MM.1S (cell line): ENCODE measurements around the gene POLG2.

Experiments used
- DNase-seq: peaks from one replicate; pipeline ENCODE4 v3.0.0-alpha.2; 2015
- H2AFZ ChIP-seq: fragments of 300-600 bp; sonication (generic); 2 replicates; pipeline ENCODE4 v1.6.0; 2016; ENCODE audit warnings: antibody characterized with exemption, low read length
- H3F3A ChIP-seq: fragments of 300-600 bp; sonication (generic); 2 replicates; pipeline ENCODE4 v1.6.1; 2016; ENCODE audit warnings: mild to moderate bottlenecking, antibody characterized with exemption, low read length, moderate library complexity, mixed read lengths; ENCODE audit not compliant: insufficient read depth
- H3K27ac ChIP-seq: fragments of 300-600 bp; sonication (generic); 2 replicates; pipeline ENCODE4 v1.5.1; 2016; ENCODE audit warnings: mild to moderate bottlenecking, low read length
- H3K27me3 ChIP-seq: fragments of 300-600 bp; sonication (generic); replicated peaks from 2 replicates; pipeline ENCODE4 v1.6.0; 2016; ENCODE audit warnings: low read length; ENCODE audit not compliant: insufficient read depth
- H3K36me3 ChIP-seq: fragments of 300-600 bp; sonication (generic); replicated peaks from 2 replicates; pipeline ENCODE4 v1.6.1; 2016; ENCODE audit warnings: mild to moderate bottlenecking, low read length, mixed read lengths; ENCODE audit not compliant: insufficient read depth
- H3K4me1 ChIP-seq: fragments of 300-600 bp; sonication (generic); 2 replicates; pipeline ENCODE4 v1.6.1; 2016; ENCODE audit warnings: low read length, mixed read lengths
- H3K4me2 ChIP-seq: fragments of 300-600 bp; sonication (generic); 2 replicates; pipeline ENCODE4 v1.6.0; 2016; ENCODE audit warnings: low read depth, low read length
- H3K4me3 ChIP-seq: fragments of 300-600 bp; sonication (generic); 2 replicates; pipeline ENCODE4 v1.5.1; 2016; ENCODE audit warnings: low read length, mixed read lengths
- H3K79me2 ChIP-seq: fragments of 300-600 bp; sonication (generic); 2 replicates; pipeline ENCODE4 v1.6.1; 2016; ENCODE audit warnings: mixed run types, low read length, mixed read lengths
- H3K9ac ChIP-seq: fragments of 300-600 bp; sonication (generic); 2 replicates; pipeline ENCODE4 v1.6.1; 2016; ENCODE audit warnings: low read length, mixed read lengths
- H3K9me2 ChIP-seq: fragments of 300-600 bp; sonication (generic); replicated peaks from 2 replicates; pipeline ENCODE4 v1.6.1; 2016; ENCODE audit warnings: mild to moderate bottlenecking, low read length, mixed read lengths; ENCODE audit not compliant: insufficient read depth
- H3K9me3 ChIP-seq: fragments of 300-600 bp; sonication (generic); replicated peaks from 2 replicates; pipeline ENCODE4 v1.6.1; 2016; ENCODE audit warnings: mild to moderate bottlenecking, low read length, mixed read lengths; ENCODE audit not compliant: insufficient read depth
- H4K20me1 ChIP-seq: fragments of 300-600 bp; sonication (generic); 2 replicates; pipeline ENCODE4 v1.6.1; 2016; ENCODE audit warnings: mild to moderate bottlenecking, low read length, moderate library complexity, mixed read lengths; ENCODE audit not compliant: insufficient read depth
- CTCF ChIP-seq: fragments of 300-600 bp; sonication (generic); IDR thresholded peaks from 2 replicates; pipeline ENCODE4 v1.5.1; 2016; ENCODE audit warnings: antibody characterized with exemption, low read length, mixed read lengths
- EZH2 ChIP-seq: fragments of 300-600 bp; sonication (generic); optimal IDR thresholded peaks from 2 replicates; pipeline ENCODE3; 2017; ENCODE audit warnings: low read depth, mild to moderate bottlenecking, antibody characterized with exemption, low read length, mixed read lengths
- EZH2phosphoT487 ChIP-seq: fragments of 300-600 bp; sonication (generic); IDR thresholded peaks from 2 replicates; pipeline ENCODE4 v1.6.1; 2018; ENCODE audit warnings: antibody characterized with exemption, low read length

Gene POLG2

GRCh38 chr17:64491034-64491860 is 5.6 kb downstream of the POLG2 start:
- H3K4me1 ChIP-seq, result no peaks in the 10 kb centered on the region
- no peak overlapping the region for H3K9ac ChIP-seq
- no peak overlapping the region for H2AFZ ChIP-seq
- peak; percentile 58 for DNase-seq
- H3K79me2 ChIP-seq, result peaks cover 22% of the 10 kb centered on the region
- H3K9me2 ChIP-seq, result no peaks in the 10 kb centered on the region
- H3K9me3 ChIP-seq, result no peaks in the 10 kb centered on the region
- H3K36me3 ChIP-seq, result 0 out of 2 replicates have a peak, but pooled peaks cover 5% of the 10 kb centered on the region
- no peak overlapping the region for H3K4me2 ChIP-seq
- no peaks in the 10 kb centered on the region for H4K20me1 ChIP-seq
- H3K27ac ChIP-seq, result no peak overlapping the region
- H3F3A ChIP-seq, result 0 out of 2 replicates have a peak, but pooled peaks cover under 1% of the 10 kb centered on the region
- H3K27me3 ChIP-seq, result no peaks in the 10 kb centered on the region
- no peak overlapping the region for H3K4me3 ChIP-seq
- peak; percentile 67 for TF ChIP-seq CTCF
- TF ChIP-seq EZH2phosphoT487, result no peak
- no peak for TF ChIP-seq EZH2

DNA sequence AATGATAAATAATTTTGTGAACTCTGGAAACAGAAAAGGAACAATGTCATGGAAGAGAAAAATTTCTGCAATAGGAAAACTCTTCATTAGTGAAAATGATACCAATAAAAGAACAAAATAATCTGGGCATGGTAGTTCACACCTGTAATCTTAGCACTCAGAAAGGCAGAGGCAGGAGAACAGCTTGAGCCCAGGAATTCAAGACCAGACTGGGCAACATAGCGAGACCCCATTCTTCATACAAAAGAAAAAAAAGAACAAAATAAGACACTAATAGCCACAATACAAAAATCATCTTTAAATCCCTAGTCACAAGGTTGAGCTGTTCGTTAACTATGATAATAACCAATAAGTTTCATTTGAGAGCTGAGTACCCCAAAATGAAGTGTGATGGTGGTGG is 8.6 kb downstream of the POLG2 start:
- TF ChIP-seq EZH2phosphoT487, result no peak
- TF ChIP-seq EZH2, result no peak
- no peak for TF ChIP-seq CTCF
- no peaks in the 10 kb centered on the region for H3F3A ChIP-seq
- no peak overlapping the region for H2AFZ ChIP-seq
- H3K9ac ChIP-seq, result no peak overlapping the region
- H3K4me3 ChIP-seq, result no peak overlapping the region
- no peaks in the 10 kb centered on the region for H3K9me3 ChIP-seq
- H3K4me1 ChIP-seq, result no peaks in the 10 kb centered on the region
- H3K4me2 ChIP-seq, result no peak overlapping the region
- no peaks in the 10 kb centered on the region for H3K27me3 ChIP-seq
- H3K9me2 ChIP-seq, result no peaks in the 10 kb centered on the region
- no peaks in the 10 kb centered on the region for H3K79me2 ChIP-seq
- H4K20me1 ChIP-seq, result no peaks in the 10 kb centered on the region
- H3K36me3 ChIP-seq, result 0 out of 2 replicates have a peak, but pooled peaks cover 5% of the 10 kb centered on the region
- no peak overlapping the region for H3K27ac ChIP-seq
- no peak for DNase-seq

DNA sequence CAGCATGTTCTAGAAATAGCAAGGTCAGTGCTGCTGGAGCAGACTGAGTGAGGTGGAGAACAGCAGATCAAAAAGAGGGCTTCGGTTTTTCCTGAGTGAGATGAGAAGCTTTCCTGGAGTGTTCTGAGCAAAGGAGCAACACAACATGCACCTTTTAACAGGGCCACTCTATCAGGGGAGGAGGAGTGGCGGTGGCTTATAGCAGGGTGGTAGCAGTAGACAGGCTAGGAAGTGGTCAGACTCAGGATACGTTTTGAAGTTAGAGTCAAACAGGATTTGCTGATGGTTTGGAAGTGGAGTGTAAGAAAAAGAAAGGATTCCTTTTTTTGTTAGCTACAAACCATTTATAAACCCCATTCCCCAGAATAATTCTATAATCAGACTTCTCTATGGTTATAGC is 12.5 kb downstream of the POLG2 start:
- H3K27ac ChIP-seq, result no peak overlapping the region
- H3K79me2 ChIP-seq, result no peaks in the 10 kb centered on the region
- TF ChIP-seq EZH2phosphoT487 (no peak), CTCF (no peak), EZH2 (no peak)
- H3K9me3 ChIP-seq, result no peaks in the 10 kb centered on the region
- no peaks in the 10 kb centered on the region for H3K4me1 ChIP-seq
- no peak overlapping the region for H3K4me3 ChIP-seq
- H3K9me2 ChIP-seq, result no peaks in the 10 kb centered on the region
- no peak overlapping the region for H3K4me2 ChIP-seq
- H4K20me1 ChIP-seq, result no peaks in the 10 kb centered on the region
- no peak overlapping the region for H2AFZ ChIP-seq
- H3K36me3 ChIP-seq, result no peaks in the 10 kb centered on the region
- DNase-seq, result no peak
- no peaks in the 10 kb centered on the region for H3K27me3 ChIP-seq
- no peaks in the 10 kb centered on the region for H3F3A ChIP-seq
- H3K9ac ChIP-seq, result no peak overlapping the region
